ENCODE results near the gene RAB31.

Gene RAB31

DNA sequence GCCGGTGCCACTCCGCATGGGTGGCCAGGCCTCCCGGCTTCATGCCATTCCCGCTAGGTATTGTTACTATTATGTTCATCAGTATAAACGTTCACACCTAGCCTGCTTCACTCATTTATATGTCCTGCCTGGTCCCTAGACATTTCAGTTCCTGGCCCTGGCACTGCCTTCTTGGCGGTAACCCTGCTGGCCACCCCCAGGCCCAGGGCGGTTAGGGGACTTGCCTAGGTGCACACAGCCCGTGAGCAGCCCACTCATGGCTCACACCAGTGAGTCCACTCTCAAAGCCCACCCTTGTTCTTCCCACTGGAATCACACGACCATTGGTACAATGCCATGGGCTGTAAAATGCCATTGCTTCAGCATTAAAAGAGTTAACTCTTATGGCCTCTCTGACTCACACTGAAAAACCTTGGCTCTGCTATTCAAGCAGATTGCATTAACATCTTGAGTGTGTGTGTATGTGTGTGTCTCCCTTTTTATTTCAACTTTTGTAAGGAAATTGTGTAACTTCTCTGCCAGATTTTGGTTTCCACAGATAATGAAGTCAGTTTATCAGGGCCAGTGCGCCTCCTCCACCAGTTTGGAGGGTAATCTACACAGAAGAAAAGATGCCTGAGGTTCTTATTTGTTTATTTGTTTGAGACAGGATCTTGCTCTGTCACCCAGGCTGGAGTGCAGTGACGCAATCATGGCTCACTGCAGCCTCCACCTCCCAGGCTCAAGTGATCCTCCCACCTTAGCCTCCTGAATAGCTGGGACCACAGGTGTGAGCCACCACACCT is 74.2 kb downstream of the RAB31 start:
- TF ChIP-seq, protein P1, sequence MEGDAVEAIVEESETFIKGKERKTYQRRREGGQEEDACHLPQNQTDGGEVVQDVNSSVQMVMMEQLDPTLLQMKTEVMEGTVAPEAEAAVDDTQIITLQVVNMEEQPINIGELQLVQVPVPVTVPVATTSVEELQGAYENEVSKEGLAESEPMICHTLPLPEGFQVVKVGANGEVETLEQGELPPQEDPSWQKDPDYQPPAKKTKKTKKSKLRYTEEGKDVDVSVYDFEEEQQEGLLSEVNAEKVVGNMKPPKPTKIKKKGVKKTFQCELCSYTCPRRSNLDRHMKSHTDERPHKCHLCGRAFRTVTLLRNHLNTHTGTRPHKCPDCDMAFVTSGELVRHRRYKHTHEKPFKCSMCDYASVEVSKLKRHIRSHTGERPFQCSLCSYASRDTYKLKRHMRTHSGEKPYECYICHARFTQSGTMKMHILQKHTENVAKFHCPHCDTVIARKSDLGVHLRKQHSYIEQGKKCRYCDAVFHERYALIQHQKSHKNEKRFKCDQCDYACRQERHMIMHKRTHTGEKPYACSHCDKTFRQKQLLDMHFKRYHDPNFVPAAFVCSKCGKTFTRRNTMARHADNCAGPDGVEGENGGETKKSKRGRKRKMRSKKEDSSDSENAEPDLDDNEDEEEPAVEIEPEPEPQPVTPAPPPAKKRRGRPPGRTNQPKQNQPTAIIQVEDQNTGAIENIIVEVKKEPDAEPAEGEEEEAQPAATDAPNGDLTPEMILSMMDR (IDR thresholded peaks at IDR 0.05; ENCODE audit: borderline replicate concordance, control extremely low read depth, extremely low read depth, insufficient read depth, missing control alignments), result no peak

DNA sequence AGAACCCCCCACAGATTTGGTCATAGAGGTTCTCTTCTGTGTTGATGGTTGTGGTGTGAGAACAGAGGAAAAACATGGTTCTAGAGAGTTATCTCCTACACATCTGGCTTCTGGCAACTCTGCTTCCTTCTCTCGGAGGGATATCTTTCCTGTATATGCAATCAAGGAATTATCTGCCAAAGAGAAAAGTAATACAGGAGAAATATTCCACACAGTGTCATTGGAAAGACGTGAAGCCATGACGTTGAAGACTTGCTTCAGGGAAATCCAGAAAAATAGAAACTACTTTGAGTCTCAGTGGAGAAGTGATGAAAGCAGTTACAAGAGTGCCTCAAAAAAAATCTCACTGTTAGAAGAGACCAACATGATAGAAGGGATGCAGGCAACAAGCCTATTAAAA is 78.5 kb downstream of the RAB31 start:
- in situ Hi-C loops (cut with MboI; ENCODE audit: low sequenced_read_pairs, unreplicated experiment), result no loop called here
- DNase-seq (ENCODE audit: low spot score), result no peak
- TF ChIP-seq, protein P1 (IDR thresholded peaks at IDR 0.05; ENCODE audit: borderline replicate concordance, control extremely low read depth, extremely low read depth, insufficient read depth, missing control alignments), result no peak

More for the DNA sequence above, 74.2 kb downstream of the RAB31 start:
- in situ Hi-C loops (cut with MboI; ENCODE audit: low sequenced_read_pairs, unreplicated experiment), result no loop called here
- DNase-seq (ENCODE audit: low spot score), result no peak

DNA sequence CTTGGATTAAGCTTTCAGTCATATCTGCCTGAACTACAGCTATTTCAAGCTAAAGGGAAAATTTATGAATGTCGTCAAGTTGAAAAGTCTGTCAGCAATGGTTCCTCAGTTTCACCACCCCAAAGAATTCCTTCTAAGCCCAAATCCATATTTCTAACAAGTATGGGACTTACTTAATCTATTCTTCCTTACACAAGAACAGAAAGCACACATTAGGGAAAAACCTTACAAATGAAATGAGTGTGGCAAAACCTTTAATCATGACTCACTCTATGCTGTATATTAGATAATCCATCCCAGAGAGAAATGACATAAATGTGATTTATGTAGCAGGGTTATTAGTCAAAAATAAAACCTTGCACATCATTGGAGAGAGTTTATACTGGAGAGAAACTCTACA is 78.9 kb downstream of the RAB31 start:
- TF ChIP-seq, protein P1 (IDR thresholded peaks at IDR 0.05; ENCODE audit: borderline replicate concordance, control extremely low read depth, extremely low read depth, insufficient read depth, missing control alignments), result no peak
- in situ Hi-C loops (cut with MboI; ENCODE audit: low sequenced_read_pairs, unreplicated experiment), result no loop called here
- no peak for DNase-seq (ENCODE audit: low spot score)

DNA sequence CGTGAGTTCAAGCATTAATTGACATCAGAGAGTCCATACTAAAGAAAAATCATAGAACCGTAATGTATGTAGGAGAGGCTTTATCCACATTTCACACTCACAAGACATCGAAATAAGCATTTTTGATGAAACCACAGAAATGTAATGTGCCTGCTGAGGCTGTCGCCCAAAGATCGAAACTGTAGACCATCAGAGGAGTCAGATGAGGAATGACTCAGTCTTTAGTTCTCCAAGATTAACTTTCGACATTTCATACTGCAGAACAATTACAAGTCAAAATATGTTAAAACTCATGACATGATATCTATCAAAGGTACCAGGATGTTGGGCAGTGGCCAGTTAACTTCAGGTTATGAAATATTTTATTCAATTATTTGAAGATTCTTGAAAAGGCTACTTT is 79.6 kb downstream of the RAB31 start:
- TF ChIP-seq, protein P1 (IDR thresholded peaks at IDR 0.05; ENCODE audit: borderline replicate concordance, control extremely low read depth, extremely low read depth, insufficient read depth, missing control alignments), result no peak
- in situ Hi-C loops (cut with MboI; ENCODE audit: low sequenced_read_pairs, unreplicated experiment), result no loop called here
- DNase-seq (ENCODE audit: low spot score), result no peak

DNA sequence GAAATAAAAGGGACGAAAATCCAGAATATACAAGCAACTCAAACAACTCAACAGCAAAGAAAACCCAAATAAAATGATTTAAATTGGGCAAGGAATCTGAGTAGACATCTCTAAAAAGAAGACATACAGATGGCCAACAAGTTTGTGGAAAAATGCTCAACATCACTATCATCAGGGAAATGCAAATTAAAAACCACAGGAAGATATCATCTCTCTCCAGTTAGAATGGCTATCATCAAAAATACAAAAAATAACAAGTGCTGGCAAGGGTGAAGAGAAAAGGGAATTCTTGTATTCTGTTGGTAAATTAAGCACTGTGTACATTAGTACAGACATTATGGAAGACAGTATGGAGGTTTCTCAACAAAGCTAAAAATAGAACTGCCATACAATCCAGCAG is 80.0 kb downstream of the RAB31 start:
- in situ Hi-C loops (cut with MboI; ENCODE audit: low sequenced_read_pairs, unreplicated experiment), result no loop called here
- TF ChIP-seq, protein P1 (IDR thresholded peaks at IDR 0.05; ENCODE audit: borderline replicate concordance, control extremely low read depth, extremely low read depth, insufficient read depth, missing control alignments), result no peak
- DNase-seq (ENCODE audit: low spot score), result no peak

DNA sequence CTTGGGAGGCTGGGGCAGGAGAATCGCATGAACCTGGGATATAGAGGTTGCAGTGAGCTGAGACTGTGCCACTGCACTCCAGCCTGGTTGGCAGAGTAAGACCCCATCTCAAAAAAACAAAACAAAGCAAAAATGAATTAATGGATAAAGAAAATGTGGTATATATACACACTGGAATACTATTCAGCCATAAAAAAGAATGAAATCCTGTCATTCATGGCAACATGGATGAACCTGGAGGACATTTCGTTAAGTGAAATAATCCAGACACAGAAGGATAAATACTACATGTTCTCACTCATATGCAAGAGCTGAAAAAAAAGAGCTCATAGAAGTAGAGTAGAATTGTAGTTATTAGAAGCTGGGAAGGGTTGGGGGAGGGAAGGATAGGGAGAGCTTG is 80.8 kb downstream of the RAB31 start:
- no peak for DNase-seq (ENCODE audit: low spot score)
- TF ChIP-seq, protein P1 (IDR thresholded peaks at IDR 0.05; ENCODE audit: borderline replicate concordance, control extremely low read depth, extremely low read depth, insufficient read depth, missing control alignments), result no peak
- in situ Hi-C loops (cut with MboI; ENCODE audit: low sequenced_read_pairs, unreplicated experiment), result no loop called here
